ENCODE results near the gene KRT17. TPM values are rescaled to one million over a fixed set of nuclear protein-coding genes. Genes with fewer than 3 reads are reported as not detected.
A peak's percentile ranks its signal among the peaks of the same experiment; 100 is the strongest.

The KRT17 gene
- total and polyA plus RNA-seq, 2 donors (not counting 1 experiment from before 2014, with no cell fraction given), result 0.50 to 0.89 TPM

DNA sequence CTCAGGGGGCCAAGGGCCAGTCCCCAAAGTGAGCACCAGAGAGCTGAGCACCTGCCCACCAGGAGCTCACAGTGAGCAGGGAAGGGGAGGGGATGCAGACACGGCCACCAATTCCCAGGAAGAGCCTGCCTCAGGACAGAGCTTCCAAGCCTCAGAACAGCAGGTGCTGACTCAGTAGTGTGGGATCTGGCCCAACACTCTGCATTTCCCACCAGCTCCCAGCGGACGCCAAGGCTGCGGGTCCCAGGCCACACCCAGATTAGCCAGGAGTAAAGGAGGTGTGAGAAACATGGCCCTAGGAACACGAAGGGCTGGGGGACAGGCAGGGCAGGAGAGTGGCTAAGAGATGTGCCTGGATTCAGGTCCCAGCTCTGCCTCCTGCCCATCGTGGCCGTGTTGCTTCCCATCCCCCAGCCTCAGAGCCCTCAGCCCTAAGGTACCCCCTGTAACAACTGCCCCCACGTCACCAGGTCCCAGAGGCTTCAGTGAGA, 35.9 kb upstream of the KRT17 start:
- DNase-seq (ENCODE audit: low read depth in 2 of 2), result no peak
- Histone ChIP-seq H4K20me1 (ENCODE audit: control insufficient read depth, extremely low read depth, insufficient read depth, low read length) (no peaks in the 10 kb centered on the region), H3K4me2 (ENCODE audit: extremely low read depth, insufficient read depth, low read length) (no peak overlapping the region), H2AFZ (ENCODE audit: low read length) (no peak overlapping the region), H3K4me1 (ENCODE audit: control insufficient read depth, extremely low read depth, insufficient read depth, low read length) (no peaks in the 10 kb centered on the region), H3K4me3 (replicated peaks in 1 of 4; ENCODE audit: control extremely low read depth in 1 of 4, insufficient read depth in 1 of 4, low read depth in 3 of 4, low read length in 4 of 4) (no peak overlapping the region), H3K27ac (ENCODE audit: insufficient read depth, low read length) (no peak overlapping the region), H3K36me3 (ENCODE audit: control insufficient read depth, insufficient read depth, low read length) (no peaks in the 10 kb centered on the region), H3K9me3 (ENCODE audit: control insufficient read depth, insufficient read depth, low read depth, low read length) (no peaks in the 10 kb centered on the region), H3K9ac (ENCODE audit: insufficient read depth, low read length) (no peak overlapping the region), H3K27me3 (ENCODE audit: control insufficient read depth, insufficient read depth, low read length) (no peaks in the 10 kb centered on the region), H3K79me2 (ENCODE audit: control insufficient read depth, insufficient read depth, low read length) (no peaks in the 10 kb centered on the region)
- no peak for TF ChIP-seq EZH2 (IDR thresholded peaks at IDR 0.05; ENCODE audit: low read length, missing control alignments)
- TF ChIP-seq, protein P1, sequence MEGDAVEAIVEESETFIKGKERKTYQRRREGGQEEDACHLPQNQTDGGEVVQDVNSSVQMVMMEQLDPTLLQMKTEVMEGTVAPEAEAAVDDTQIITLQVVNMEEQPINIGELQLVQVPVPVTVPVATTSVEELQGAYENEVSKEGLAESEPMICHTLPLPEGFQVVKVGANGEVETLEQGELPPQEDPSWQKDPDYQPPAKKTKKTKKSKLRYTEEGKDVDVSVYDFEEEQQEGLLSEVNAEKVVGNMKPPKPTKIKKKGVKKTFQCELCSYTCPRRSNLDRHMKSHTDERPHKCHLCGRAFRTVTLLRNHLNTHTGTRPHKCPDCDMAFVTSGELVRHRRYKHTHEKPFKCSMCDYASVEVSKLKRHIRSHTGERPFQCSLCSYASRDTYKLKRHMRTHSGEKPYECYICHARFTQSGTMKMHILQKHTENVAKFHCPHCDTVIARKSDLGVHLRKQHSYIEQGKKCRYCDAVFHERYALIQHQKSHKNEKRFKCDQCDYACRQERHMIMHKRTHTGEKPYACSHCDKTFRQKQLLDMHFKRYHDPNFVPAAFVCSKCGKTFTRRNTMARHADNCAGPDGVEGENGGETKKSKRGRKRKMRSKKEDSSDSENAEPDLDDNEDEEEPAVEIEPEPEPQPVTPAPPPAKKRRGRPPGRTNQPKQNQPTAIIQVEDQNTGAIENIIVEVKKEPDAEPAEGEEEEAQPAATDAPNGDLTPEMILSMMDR (conservative IDR thresholded peaks at IDR 0.05 in 1 of 2, IDR thresholded peaks at IDR 0.05 in 1 of 2; ENCODE audit: low read depth in 1 of 2, low read length in 2 of 2), result no peak

GRCh38 chr17:41659427-41660212, 35.2 kb upstream of the KRT17 start:
- Histone ChIP-seq H3K4me2 (ENCODE audit: extremely low read depth, insufficient read depth, low read length) (no peak overlapping the region), H3K36me3 (ENCODE audit: control insufficient read depth, insufficient read depth, low read length) (no peaks in the 10 kb centered on the region), H4K20me1 (ENCODE audit: control insufficient read depth, extremely low read depth, insufficient read depth, low read length) (no peaks in the 10 kb centered on the region), H3K79me2 (ENCODE audit: control insufficient read depth, insufficient read depth, low read length) (no peaks in the 10 kb centered on the region), H3K27ac (ENCODE audit: insufficient read depth, low read length) (no peak overlapping the region), H3K4me3 (replicated peaks in 1 of 4; ENCODE audit: control extremely low read depth in 1 of 4, insufficient read depth in 1 of 4, low read depth in 3 of 4, low read length in 4 of 4) (no peak overlapping the region), H3K9ac (ENCODE audit: insufficient read depth, low read length) (no peak overlapping the region), H3K9me3 (ENCODE audit: control insufficient read depth, insufficient read depth, low read depth, low read length) (no peaks in the 10 kb centered on the region), H3K4me1 (ENCODE audit: control insufficient read depth, extremely low read depth, insufficient read depth, low read length) (no peaks in the 10 kb centered on the region), H3K27me3 (ENCODE audit: control insufficient read depth, insufficient read depth, low read length) (no peaks in the 10 kb centered on the region), H2AFZ (ENCODE audit: low read length) (no peak overlapping the region)
- peak in 1 of 2 donors; percentile 48 for DNase-seq (ENCODE audit: low read depth in 2 of 2)
- TF ChIP-seq, protein P1 (conservative IDR thresholded peaks at IDR 0.05 in 1 of 2, IDR thresholded peaks at IDR 0.05 in 1 of 2; ENCODE audit: low read depth in 1 of 2, low read length in 2 of 2), result no peak
- TF ChIP-seq EZH2 (IDR thresholded peaks at IDR 0.05; ENCODE audit: low read length, missing control alignments), result no peak

- no peaks in the 10 kb centered on the region for H4K20me1 ChIP-seq (ENCODE audit: control insufficient read depth, extremely low read depth, insufficient read depth, low read length)
- no peak overlapping the region for H2AFZ ChIP-seq (ENCODE audit: low read length)
- H3K36me3 ChIP-seq (ENCODE audit: control insufficient read depth, insufficient read depth, low read length), result no peaks in the 10 kb centered on the region
- H3K4me2 ChIP-seq (ENCODE audit: extremely low read depth, insufficient read depth, low read length), result no peak overlapping the region
- H3K4me1 ChIP-seq (ENCODE audit: control insufficient read depth, extremely low read depth, insufficient read depth, low read length), result no peaks in the 10 kb centered on the region
- H3K9me3 ChIP-seq (ENCODE audit: control insufficient read depth, insufficient read depth, low read depth, low read length), result no peaks in the 10 kb centered on the region
- H3K79me2 ChIP-seq (ENCODE audit: control insufficient read depth, insufficient read depth, low read length), result no peaks in the 10 kb centered on the region
- TF ChIP-seq EZH2 (IDR thresholded peaks at IDR 0.05; ENCODE audit: low read length, missing control alignments), result no peak
- TF ChIP-seq, protein P1 (conservative IDR thresholded peaks at IDR 0.05 in 1 of 2, IDR thresholded peaks at IDR 0.05 in 1 of 2; ENCODE audit: low read depth in 1 of 2, low read length in 2 of 2), result no peak
- no peaks in the 10 kb centered on the region for H3K27me3 ChIP-seq (ENCODE audit: control insufficient read depth, insufficient read depth, low read length)
- DNase-seq (ENCODE audit: low read depth in 2 of 2), result no peak
- H3K9ac ChIP-seq (ENCODE audit: insufficient read depth, low read length), result no peak overlapping the region
- no peak overlapping the region for H3K4me3 ChIP-seq (replicated peaks in 1 of 4; ENCODE audit: control extremely low read depth in 1 of 4, insufficient read depth in 1 of 4, low read depth in 3 of 4, low read length in 4 of 4)
- H3K27ac ChIP-seq (ENCODE audit: insufficient read depth, low read length), result no peak overlapping the region
Measured at GRCh38 chr17:41658846-41659245, 34.5 kb upstream of the KRT17 start.
